RWPE1 (cell line): ENCODE results near the gene SSH3.

ENCODE experiments used
- CTCF ChIA-PET: fragments of 350-600 bp; sonication (Branson Sonifier 250); formaldehyde crosslinking; extraction: SDS; loops from one replicate; lab custom pipeline; 2021; lab: Yijun Ruan, JAX
- POLR2A ChIA-PET: fragments of 400-600 bp; formaldehyde crosslinking; extraction: SDS; loops from one replicate; lab custom pipeline; 2020; ENCODE audit warnings: antibody characterized with exemption; ENCODE audit not compliant: low non-redundant PET; lab: Yijun Ruan, JAX
- DNase-seq: peaks from one replicate; pipeline ENCODE4 v3.0.0; 2012; ENCODE audit warnings: low spot score
- H3K27ac ChIP-seq: fragments of 450-650 bp; 2 replicates; pipeline ENCODE4 v1.5.1; 2017
- TF ChIP-seq, protein P1 (sequence below): fragments of 450-650 bp; conservative IDR thresholded peaks from 2 replicates; pipeline ENCODE4 v1.5.1; 2017; ENCODE audit warnings: low read depth, mild to moderate bottlenecking

Gene SSH3

DNA sequence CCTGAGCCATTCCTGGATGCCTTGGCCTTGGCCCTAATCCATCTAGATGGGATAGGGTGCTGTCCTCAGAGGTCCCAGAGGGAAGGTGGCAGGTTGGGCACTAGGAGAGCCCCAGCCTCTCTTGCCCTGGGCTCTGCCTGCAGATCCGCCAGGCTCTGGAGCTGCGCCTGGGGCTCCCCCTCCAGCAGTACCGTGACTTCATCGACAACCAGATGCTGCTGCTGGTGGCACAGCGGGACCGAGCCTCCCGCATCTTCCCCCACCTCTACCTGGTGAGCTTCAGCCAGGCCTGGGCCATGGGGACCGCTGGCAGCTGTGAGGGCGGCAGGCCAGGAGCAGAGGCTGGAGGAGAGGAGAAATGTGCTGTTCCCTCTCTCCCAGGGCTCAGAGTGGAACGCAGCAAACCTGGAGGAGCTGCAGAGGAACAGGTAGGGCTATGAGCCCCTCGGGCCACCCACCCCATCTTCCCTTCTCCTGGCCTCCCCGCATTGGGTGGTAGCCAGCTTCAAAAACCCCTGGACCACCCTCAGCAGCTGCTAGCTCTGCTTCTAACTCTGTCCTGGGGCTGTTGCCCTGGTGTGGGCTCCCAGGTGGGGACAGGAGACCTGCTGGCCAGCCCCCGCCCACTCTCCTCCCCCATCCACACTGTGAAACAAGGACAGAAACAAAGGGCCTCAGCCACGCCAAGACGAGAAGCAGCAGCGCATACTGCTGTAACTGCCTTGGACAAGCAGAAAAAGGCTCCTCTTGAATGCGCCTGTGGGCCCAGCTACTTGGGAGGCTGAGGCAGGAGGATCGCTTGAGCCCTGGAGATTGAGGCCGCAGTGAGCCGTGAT is 4.9 kb downstream of the SSH3 start:
- peak overlapping the region; percentile 99 for H3K27ac ChIP-seq
- TF ChIP-seq, protein P1, sequence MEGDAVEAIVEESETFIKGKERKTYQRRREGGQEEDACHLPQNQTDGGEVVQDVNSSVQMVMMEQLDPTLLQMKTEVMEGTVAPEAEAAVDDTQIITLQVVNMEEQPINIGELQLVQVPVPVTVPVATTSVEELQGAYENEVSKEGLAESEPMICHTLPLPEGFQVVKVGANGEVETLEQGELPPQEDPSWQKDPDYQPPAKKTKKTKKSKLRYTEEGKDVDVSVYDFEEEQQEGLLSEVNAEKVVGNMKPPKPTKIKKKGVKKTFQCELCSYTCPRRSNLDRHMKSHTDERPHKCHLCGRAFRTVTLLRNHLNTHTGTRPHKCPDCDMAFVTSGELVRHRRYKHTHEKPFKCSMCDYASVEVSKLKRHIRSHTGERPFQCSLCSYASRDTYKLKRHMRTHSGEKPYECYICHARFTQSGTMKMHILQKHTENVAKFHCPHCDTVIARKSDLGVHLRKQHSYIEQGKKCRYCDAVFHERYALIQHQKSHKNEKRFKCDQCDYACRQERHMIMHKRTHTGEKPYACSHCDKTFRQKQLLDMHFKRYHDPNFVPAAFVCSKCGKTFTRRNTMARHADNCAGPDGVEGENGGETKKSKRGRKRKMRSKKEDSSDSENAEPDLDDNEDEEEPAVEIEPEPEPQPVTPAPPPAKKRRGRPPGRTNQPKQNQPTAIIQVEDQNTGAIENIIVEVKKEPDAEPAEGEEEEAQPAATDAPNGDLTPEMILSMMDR, result no peak
- POLR2A ChIA-PET, result interaction anchor here (0.7 kb wide), 1 partner anchor 17 kb away, joined by 9 read pairs; no protein-coding TSS in a partner anchor
- CTCF ChIA-PET, result interaction anchor here (0.7 to 1.1 kb wide), 2 partner anchors 9 kb away, joined by 3 to 6 read pairs; no protein-coding TSS in a partner anchor
- DNase-seq, result no peak

DNA sequence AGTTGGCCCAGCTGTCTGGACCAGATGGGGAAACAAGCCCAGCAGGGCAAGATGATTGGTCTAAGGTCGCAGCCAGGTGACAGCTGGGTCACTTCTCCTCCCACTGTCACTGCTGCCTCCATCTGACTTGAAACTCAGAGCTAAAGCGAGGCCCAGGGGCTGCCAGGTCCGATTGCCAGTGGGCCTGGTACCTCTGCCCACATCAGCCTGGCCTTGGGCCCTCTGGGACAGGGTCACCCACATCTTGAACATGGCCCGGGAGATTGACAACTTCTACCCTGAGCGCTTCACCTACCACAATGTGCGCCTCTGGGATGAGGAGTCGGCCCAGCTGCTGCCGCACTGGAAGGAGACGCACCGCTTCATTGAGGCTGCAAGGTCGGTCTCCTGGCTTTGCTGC is 5.8 kb downstream of the SSH3 start:
- H3K27ac ChIP-seq, result peak overlapping the region; percentile 99
- POLR2A ChIA-PET, result no interaction called here
- CTCF ChIA-PET, result interaction anchor here (0.9 to 1.2 kb wide), 3 partner anchors 8 to 47 kb away, joined by 3 read pairs; no protein-coding TSS in a partner anchor
- TF ChIP-seq, protein P1, result no peak
- no peak for DNase-seq

DNA sequence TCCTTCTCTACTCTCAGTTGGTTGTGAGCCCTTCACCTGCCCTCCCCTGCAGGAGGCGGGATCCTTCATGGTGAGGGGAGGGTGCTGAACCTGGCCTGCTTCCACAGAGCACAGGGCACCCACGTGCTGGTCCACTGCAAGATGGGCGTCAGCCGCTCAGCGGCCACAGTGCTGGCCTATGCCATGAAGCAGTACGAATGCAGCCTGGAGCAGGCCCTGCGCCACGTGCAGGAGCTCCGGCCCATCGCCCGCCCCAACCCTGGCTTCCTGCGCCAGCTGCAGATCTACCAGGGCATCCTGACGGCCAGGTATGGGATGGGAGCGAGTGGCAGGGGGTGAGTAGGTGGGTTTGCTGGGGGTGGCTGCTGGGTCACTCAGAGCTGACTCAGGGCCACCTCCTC is 6.3 kb downstream of the SSH3 start:
- peak overlapping the region; percentile 99 for H3K27ac ChIP-seq
- CTCF ChIA-PET, result interaction anchor here (0.5 to 1.2 kb wide), 3 partner anchors 36 to 79 kb away, joined by 3 read pairs; no protein-coding TSS in a partner anchor
- no peak for DNase-seq
- TF ChIP-seq, protein P1, result no peak
- POLR2A ChIA-PET, result interaction anchor here (0.5 kb wide), 1 partner anchor 74 kb away, joined by 3 read pairs; no protein-coding TSS in a partner anchor

DNA sequence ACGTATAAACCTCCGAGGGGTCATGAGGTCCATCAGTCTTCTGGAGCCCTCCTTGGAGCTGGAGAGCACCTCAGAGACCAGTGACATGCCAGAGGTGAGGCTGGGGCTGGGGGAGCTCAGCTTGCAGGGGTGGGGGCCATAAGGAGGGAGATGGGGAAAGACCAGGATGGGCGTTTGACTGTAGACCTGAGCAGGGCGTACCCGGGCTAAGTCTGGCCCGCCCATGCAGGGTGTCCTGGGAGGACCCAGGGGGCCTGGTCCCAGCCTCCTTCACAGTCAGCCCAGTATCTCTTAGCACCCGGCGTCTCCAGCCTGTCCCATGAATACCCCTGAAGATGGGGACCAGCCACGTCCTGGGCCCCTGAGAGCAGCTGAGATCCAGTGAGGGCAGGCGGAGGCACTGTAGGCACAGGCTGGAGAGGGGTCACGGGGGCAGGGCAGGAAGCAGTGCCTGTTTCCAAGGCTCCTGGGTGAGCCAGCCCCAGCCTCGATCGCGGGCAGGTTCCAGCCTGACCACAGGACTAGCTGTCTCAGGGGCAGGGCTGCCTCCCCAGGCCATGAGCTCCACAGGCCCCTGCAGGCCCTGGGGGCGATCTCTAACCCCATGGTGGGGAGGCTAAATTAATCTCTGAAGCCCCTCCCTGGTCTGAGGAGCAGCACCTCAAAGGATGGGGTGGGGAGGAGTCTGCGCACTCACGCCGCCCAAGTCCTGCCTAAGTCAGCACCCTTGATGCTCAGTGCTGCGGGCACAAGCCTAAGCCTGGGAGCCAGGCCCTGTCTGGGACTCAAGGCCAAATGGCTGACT is 7.1 kb downstream of the SSH3 start:
- H3K27ac ChIP-seq, result peak overlapping the region; percentile 99
- TF ChIP-seq, protein P1, result no peak
- CTCF ChIA-PET, result interaction anchor here (0.5 to 1.4 kb wide), 4 partner anchors 36 to 78 kb away, joined by 3 to 8 read pairs (median 3); no protein-coding TSS in a partner anchor
- POLR2A ChIA-PET, result interaction anchor here (0.5 to 0.8 kb wide), 2 partner anchors 75 to 234 kb away, joined by 3 read pairs; no protein-coding TSS in a partner anchor
- DNase-seq, result peak; percentile 66

DNA sequence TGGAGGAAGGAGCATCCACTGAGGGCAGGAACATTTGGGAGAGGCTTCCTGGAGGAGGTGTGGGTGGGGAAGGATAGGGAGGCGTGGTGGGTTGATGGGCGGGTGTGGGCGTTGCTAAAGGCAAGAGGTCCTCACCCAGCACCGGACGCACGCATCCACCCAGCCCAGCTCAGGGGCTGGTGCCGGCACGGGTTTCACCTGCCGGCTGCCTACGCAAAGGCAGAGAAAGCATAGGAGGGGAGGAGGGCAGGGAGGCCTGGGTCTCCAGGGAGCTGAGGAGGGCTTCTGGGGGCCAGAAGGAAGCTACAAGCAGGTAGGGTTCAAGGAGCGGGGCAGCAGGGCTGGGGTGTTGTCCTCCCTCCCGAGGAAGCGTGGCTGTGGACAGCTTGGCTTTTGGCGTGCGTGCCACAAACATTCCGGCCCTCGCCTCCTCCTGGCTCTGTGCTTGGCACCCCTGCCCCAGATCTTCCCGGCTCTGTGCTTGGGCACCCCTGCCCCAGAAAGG is 7.8 kb downstream of the SSH3 start:
- CTCF ChIA-PET, result interaction anchor here (0.6 to 1.4 kb wide), 2 partner anchors 71 to 236 kb away, joined by 5 to 8 read pairs; no protein-coding TSS in a partner anchor
- no peak for DNase-seq
- POLR2A ChIA-PET, result interaction anchor here (0.8 kb wide), 1 partner anchor 235 kb away, joined by 3 read pairs; no protein-coding TSS in a partner anchor
- TF ChIP-seq, protein P1, result no peak
- peak overlapping the region; percentile 99 for H3K27ac ChIP-seq
